ENCODE measurements around the gene NIPAL1. TPM values are rescaled to one million over a fixed set of nuclear protein-coding genes. Genes with fewer than 3 reads are reported as not detected.
A peak's percentile ranks its signal among the peaks of the same experiment; 100 is the strongest.

NIPAL1 gene
- total and polyA plus RNA-seq, 5 donors from 2014 or later = 0.15 to 0.74 (median 0.62) TPM; not detected in 1

GRCh38 chr4:48027653-48028052, 11.1 kb downstream of the NIPAL1 start:
- H3K36me3 ChIP-seq (ENCODE audit: control insufficient read depth, insufficient read depth, low read length) = no peaks in the 10 kb centered on the region
- Mint-ChIP-seq H3K9me3 (no peaks in the 10 kb centered on the region), H3K27ac (no peak overlapping the region), H3K4me3 (no peak overlapping the region), H3K36me3 (no peaks in the 10 kb centered on the region), H3K27me3 (peaks cover 23% of the 10 kb centered on the region), H3K4me1 (peaks cover 0 to 8% (median 5%) of the 10 kb centered on the region in 4 donors)
- ATAC-seq (ENCODE audit: low read depth in 2 of 2) (no peak), DNase-seq (no peak)
- H3K27me3 ChIP-seq (ENCODE audit: control insufficient read depth, insufficient read depth, low read length) = peaks cover 2% of the 10 kb centered on the region
- no peaks in the 10 kb centered on the region for H3K9me3 ChIP-seq (ENCODE audit: control insufficient read depth in 2 of 2, low read length in 2 of 2)
- no peak overlapping the region for H3K4me3 ChIP-seq (ENCODE audit: low read depth, low read length)
- H3K4me1 ChIP-seq (ENCODE audit: control insufficient read depth, insufficient read depth, low read length, poor library complexity, severe bottlenecking) = no peaks in the 10 kb centered on the region
- no peak overlapping the region for H3K27ac ChIP-seq (ENCODE audit: insufficient read depth, low read length, poor library complexity, severe bottlenecking)

- Histone ChIP-seq H3K27ac (ENCODE audit: insufficient read depth, low read length, poor library complexity, severe bottlenecking) (no peak overlapping the region), H3K4me1 (ENCODE audit: control insufficient read depth, insufficient read depth, low read length, poor library complexity, severe bottlenecking) (no peaks in the 10 kb centered on the region), H3K36me3 (ENCODE audit: control insufficient read depth, insufficient read depth, low read length) (no peaks in the 10 kb centered on the region), H3K27me3 (ENCODE audit: control insufficient read depth, insufficient read depth, low read length) (peaks cover 2% of the 10 kb centered on the region), H3K9me3 (ENCODE audit: control insufficient read depth in 2 of 2, low read length in 2 of 2) (no peaks in the 10 kb centered on the region), H3K4me3 (ENCODE audit: low read depth, low read length) (no peak overlapping the region)
- ATAC-seq (ENCODE audit: low read depth in 2 of 2) (no peak), DNase-seq (no peak)
- Mint-ChIP-seq H3K27ac (no peak overlapping the region), H3K27me3 (peaks cover 30% of the 10 kb centered on the region), H3K36me3 (no peaks in the 10 kb centered on the region), H3K9me3 (no peaks in the 10 kb centered on the region), H3K4me1 (peaks cover 1 to 8% (median 6%) of the 10 kb centered on the region in 4 donors), H3K4me3 (no peak overlapping the region)
Observed at GRCh38 chr4:48028696-48029095, 12.1 kb downstream of the NIPAL1 start.

GRCh38 chr4:48030470-48030869, 13.9 kb downstream of the NIPAL1 start:
- Histone ChIP-seq H3K9me3 (ENCODE audit: control insufficient read depth in 2 of 2, low read length in 2 of 2) (no peaks in the 10 kb centered on the region), H3K4me3 (ENCODE audit: low read depth, low read length) (no peak overlapping the region), H3K36me3 (ENCODE audit: control insufficient read depth, insufficient read depth, low read length) (no peaks in the 10 kb centered on the region), H3K4me1 (ENCODE audit: control insufficient read depth, insufficient read depth, low read length, poor library complexity, severe bottlenecking) (no peaks in the 10 kb centered on the region), H3K27ac (ENCODE audit: insufficient read depth, low read length, poor library complexity, severe bottlenecking) (no peak overlapping the region), H3K27me3 (ENCODE audit: control insufficient read depth, insufficient read depth, low read length) (peaks cover 2% of the 10 kb centered on the region)
- DNase-seq = no peak
- Mint-ChIP-seq H3K4me3 (no peak overlapping the region), H3K36me3 (no peaks in the 10 kb centered on the region), H3K9me3 (no peaks in the 10 kb centered on the region), H3K4me1 (peaks cover 5 to 10% (median 8%) of the 10 kb centered on the region in 4 donors), H3K27me3 (peaks cover 29% of the 10 kb centered on the region), H3K27ac (no peak overlapping the region)
- no peak for ATAC-seq (ENCODE audit: low read depth in 2 of 2)

GRCh38 chr4:48031802-48032525, 15.4 kb downstream of the NIPAL1 start:
- ATAC-seq (ENCODE audit: low read depth in 2 of 2) (no peak), DNase-seq (no peak)
- no peaks in the 10 kb centered on the region for H3K9me3 Mint-ChIP-seq
- peaks cover 2% of the 10 kb centered on the region for H3K27me3 ChIP-seq (ENCODE audit: control insufficient read depth, insufficient read depth, low read length)
- H3K36me3 ChIP-seq (ENCODE audit: control insufficient read depth, insufficient read depth, low read length) = no peaks in the 10 kb centered on the region
- H3K4me3 ChIP-seq (ENCODE audit: low read depth, low read length) = no peak overlapping the region
- peaks cover 5 to 18% (median 17%) of the 10 kb centered on the region in 4 donors for H3K4me1 Mint-ChIP-seq
- H3K9me3 ChIP-seq (ENCODE audit: control insufficient read depth in 2 of 2, low read length in 2 of 2) = no peaks in the 10 kb centered on the region
- H3K4me1 ChIP-seq (ENCODE audit: control insufficient read depth, insufficient read depth, low read length, poor library complexity, severe bottlenecking) = no peaks in the 10 kb centered on the region
- no peaks in the 10 kb centered on the region for H3K36me3 Mint-ChIP-seq
- no peak overlapping the region for H3K27ac Mint-ChIP-seq
- H3K27me3 Mint-ChIP-seq = peaks cover 29% of the 10 kb centered on the region
- H3K27ac ChIP-seq (ENCODE audit: insufficient read depth, low read length, poor library complexity, severe bottlenecking) = no peak overlapping the region
- H3K4me3 Mint-ChIP-seq = peak overlapping the region in 1 of 4 donors; percentile 48

- Mint-ChIP-seq H3K4me1 (peaks cover 5 to 20% (median 19%) of the 10 kb centered on the region in 4 donors), H3K9me3 (no peaks in the 10 kb centered on the region), H3K4me3 (no peak overlapping the region), H3K27me3 (peaks cover 28% of the 10 kb centered on the region), H3K27ac (no peak overlapping the region), H3K36me3 (no peaks in the 10 kb centered on the region)
- no peaks in the 10 kb centered on the region for H3K27me3 ChIP-seq (ENCODE audit: control insufficient read depth, insufficient read depth, low read length)
- no peak overlapping the region for H3K4me3 ChIP-seq (ENCODE audit: low read depth, low read length)
- DNase-seq = no peak
- no peaks in the 10 kb centered on the region for H3K9me3 ChIP-seq (ENCODE audit: control insufficient read depth in 2 of 2, low read length in 2 of 2)
- H3K36me3 ChIP-seq (ENCODE audit: control insufficient read depth, insufficient read depth, low read length) = no peaks in the 10 kb centered on the region
- no peak for ATAC-seq (ENCODE audit: low read depth in 2 of 2)
- no peaks in the 10 kb centered on the region for H3K4me1 ChIP-seq (ENCODE audit: control insufficient read depth, insufficient read depth, low read length, poor library complexity, severe bottlenecking)
- no peak overlapping the region for H3K27ac ChIP-seq (ENCODE audit: insufficient read depth, low read length, poor library complexity, severe bottlenecking)
Observed at GRCh38 chr4:48032721-48033120, 16.1 kb downstream of the NIPAL1 start.

DNA sequence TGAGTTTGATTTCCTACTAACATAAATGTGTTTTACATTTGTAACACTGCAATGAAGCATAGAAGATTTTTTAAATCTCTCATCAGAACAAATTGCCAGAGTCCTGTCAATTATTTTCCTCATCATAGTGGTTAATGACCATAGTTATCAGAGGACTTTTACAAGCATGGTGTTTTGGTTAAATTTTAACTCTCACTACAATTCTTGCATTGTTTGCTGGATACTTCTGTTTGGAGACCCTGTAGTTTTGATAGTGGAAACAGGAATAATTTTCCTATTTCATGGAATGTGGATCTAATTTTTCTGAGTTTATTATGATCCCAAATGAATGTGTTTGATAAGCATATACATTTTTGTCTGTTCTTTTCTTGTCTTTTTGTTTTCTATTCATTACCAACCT, 16.8 kb downstream of the NIPAL1 start:
- Histone ChIP-seq H3K4me3 (ENCODE audit: low read depth, low read length) (no peak overlapping the region), H3K4me1 (ENCODE audit: control insufficient read depth, insufficient read depth, low read length, poor library complexity, severe bottlenecking) (no peaks in the 10 kb centered on the region), H3K9me3 (ENCODE audit: control insufficient read depth in 2 of 2, low read length in 2 of 2) (no peaks in the 10 kb centered on the region), H3K27me3 (ENCODE audit: control insufficient read depth, insufficient read depth, low read length) (no peaks in the 10 kb centered on the region), H3K27ac (ENCODE audit: insufficient read depth, low read length, poor library complexity, severe bottlenecking) (no peak overlapping the region), H3K36me3 (ENCODE audit: control insufficient read depth, insufficient read depth, low read length) (no peaks in the 10 kb centered on the region)
- Mint-ChIP-seq H3K4me1 (peaks cover 5 to 18% (median 17%) of the 10 kb centered on the region in 4 donors), H3K4me3 (no peak overlapping the region), H3K27ac (no peak overlapping the region), H3K9me3 (no peaks in the 10 kb centered on the region), H3K27me3 (peaks cover 23% of the 10 kb centered on the region), H3K36me3 (no peaks in the 10 kb centered on the region)
- DNase-seq (no peak), ATAC-seq (ENCODE audit: low read depth in 2 of 2) (no peak)

DNA sequence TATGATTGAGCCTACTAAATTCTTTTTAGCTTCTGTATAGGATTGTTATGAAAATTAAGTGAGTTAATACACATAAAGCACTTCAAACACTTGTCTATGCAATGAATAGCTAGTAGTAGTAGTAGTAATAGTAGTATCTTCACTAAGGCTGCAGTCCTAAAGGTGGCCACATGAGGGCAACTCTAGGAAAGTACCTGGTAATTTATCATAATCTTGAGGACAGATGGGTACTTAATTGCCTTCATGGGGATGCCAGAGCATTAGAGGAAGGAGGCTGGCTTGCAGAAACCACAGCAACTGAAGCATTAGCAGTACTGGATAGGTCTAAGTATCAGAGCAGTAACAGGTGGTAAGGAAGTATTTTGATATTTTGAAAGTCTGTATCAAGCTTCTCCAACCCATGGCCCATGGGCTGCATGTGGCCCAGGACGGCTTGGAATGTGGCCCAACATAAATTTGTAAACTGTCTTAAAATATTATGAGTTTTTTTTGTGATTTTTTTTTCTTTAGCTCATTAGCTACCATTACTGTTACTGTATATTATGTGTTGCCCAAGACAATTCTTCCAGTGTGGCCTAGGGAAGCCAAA, 17.3 kb downstream of the NIPAL1 start:
- H3K27ac Mint-ChIP-seq = no peak overlapping the region
- H3K36me3 Mint-ChIP-seq = no peaks in the 10 kb centered on the region

GRCh38 chr4:48035952-48036351, 19.4 kb downstream of the NIPAL1 start:
- H3K9me3 ChIP-seq (ENCODE audit: control insufficient read depth in 2 of 2, low read length in 2 of 2) = no peaks in the 10 kb centered on the region
- H3K27ac Mint-ChIP-seq = peak overlapping the region in 2 of 3 donors; percentile 3 to 77
- no peak overlapping the region for H3K4me3 ChIP-seq (ENCODE audit: low read depth, low read length)
- peaks cover 12% of the 10 kb centered on the region for H3K27me3 Mint-ChIP-seq
- peaks cover 5 to 15% (median 12%) of the 10 kb centered on the region in 4 donors for H3K4me1 Mint-ChIP-seq
- no peak for ATAC-seq (ENCODE audit: low read depth in 2 of 2)
- no peak overlapping the region for H3K27ac ChIP-seq (ENCODE audit: insufficient read depth, low read length, poor library complexity, severe bottlenecking)
- H3K9me3 Mint-ChIP-seq = no peaks in the 10 kb centered on the region
- no peak overlapping the region for H3K4me3 Mint-ChIP-seq
- no peaks in the 10 kb centered on the region for H3K36me3 Mint-ChIP-seq
- DNase-seq = no peak
- no peaks in the 10 kb centered on the region for H3K36me3 ChIP-seq (ENCODE audit: control insufficient read depth, insufficient read depth, low read length)
- H3K27me3 ChIP-seq (ENCODE audit: control insufficient read depth, insufficient read depth, low read length) = no peaks in the 10 kb centered on the region
- H3K4me1 ChIP-seq (ENCODE audit: control insufficient read depth, insufficient read depth, low read length, poor library complexity, severe bottlenecking) = no peaks in the 10 kb centered on the region

More for the DNA sequence above, 17.3 kb downstream of the NIPAL1 start:
- peaks cover 17% of the 10 kb centered on the region for H3K27me3 Mint-ChIP-seq
- no peak overlapping the region for H3K4me3 Mint-ChIP-seq
- Histone ChIP-seq H3K36me3 (ENCODE audit: control insufficient read depth, insufficient read depth, low read length) (no peaks in the 10 kb centered on the region), H3K4me1 (ENCODE audit: control insufficient read depth, insufficient read depth, low read length, poor library complexity, severe bottlenecking) (no peaks in the 10 kb centered on the region), H3K27ac (ENCODE audit: insufficient read depth, low read length, poor library complexity, severe bottlenecking) (no peak overlapping the region), H3K9me3 (ENCODE audit: control insufficient read depth in 2 of 2, low read length in 2 of 2) (no peaks in the 10 kb centered on the region), H3K27me3 (ENCODE audit: control insufficient read depth, insufficient read depth, low read length) (no peaks in the 10 kb centered on the region), H3K4me3 (ENCODE audit: low read depth, low read length) (no peak overlapping the region)
- ATAC-seq (ENCODE audit: low read depth in 2 of 2) = peak; percentile 71 to 73
- no peaks in the 10 kb centered on the region for H3K9me3 Mint-ChIP-seq
- H3K4me1 Mint-ChIP-seq = peaks cover 5 to 17% (median 14%) of the 10 kb centered on the region in 4 donors
- peak; percentile 30 to 67 (median 50) for DNase-seq

All from CD4-positive, CD25-positive, alpha-beta regulatory T cell (primary cell).